Stimulated activated CD4-positive, alpha-beta T cell treated with anti-CD3 and anti-CD28 coated beads, Interleukin-1b, Interleukin-23, amount 100 ng/mL, for 4 hours (primary cell): ENCODE data around the gene SPATA31A7.
"Not testable (repeated sequence)": the region's sequence is repeated elsewhere in the genome, so short reads cannot be mapped to it uniquely, and the experiment has no call there.

Experiments used
- DNase-seq, 2 donors: peaks; one replicate each; pipeline ENCODE4 v3.0.0-alpha.2; 2020; ENCODE audit warnings: low read depth in 2 of 2

The SPATA31A7 gene

DNA sequence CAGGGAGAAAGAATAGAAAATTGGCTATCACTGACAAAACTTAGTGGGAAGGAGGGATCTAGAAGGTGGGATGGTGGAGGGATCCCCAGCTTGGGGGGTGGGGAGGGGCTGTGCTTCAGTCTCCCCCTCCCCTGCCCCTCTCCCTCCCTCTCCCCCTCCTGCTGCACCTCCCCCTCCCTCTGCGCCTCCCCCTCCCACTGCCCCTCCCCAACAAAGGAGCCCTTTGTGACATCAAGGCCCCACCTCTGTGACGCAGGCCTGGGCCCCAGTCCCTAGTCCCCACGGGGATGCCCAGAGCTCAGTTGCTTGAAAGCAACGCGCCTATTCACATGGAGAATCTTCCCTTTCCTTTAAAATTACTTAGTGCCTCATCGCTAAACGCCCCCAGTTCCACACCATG is at the start of gene SPATA31A7:
Gene SPATA31A7, plus strand, starts transcription at position 301 of the 400 bp plus-strand sequence. Its CDS starts 29 bp downstream, at position 330.
- DNase-seq, result not testable (repeated sequence)

DNA sequence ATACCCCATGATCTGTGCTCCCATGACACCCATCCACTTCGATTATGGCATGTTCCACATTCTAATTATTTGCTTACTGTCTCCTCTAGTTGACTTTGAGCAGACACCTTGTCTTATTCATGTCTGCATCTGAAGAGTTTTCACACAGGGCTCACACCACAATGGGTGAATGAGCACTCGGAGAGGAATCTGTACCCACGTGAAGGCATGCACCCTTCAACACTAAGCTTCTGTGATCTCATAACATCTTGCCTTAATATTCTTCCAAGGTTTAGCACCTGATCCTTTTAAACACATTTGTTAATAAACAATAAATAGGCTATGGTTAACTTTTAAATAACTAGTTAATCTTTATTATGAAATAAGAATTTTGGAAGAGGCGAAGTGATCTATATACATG is 36.6 kb downstream of the SPATA31A7 start:
- DNase-seq, result not testable (repeated sequence)
